ENCODE results near the gene SPACDR. TPM values are rescaled to one million over a fixed set of nuclear protein-coding genes. Genes with fewer than 3 reads are reported as not detected.

SPACDR gene
- total and polyA plus RNA-seq, 2 experiments from 2014 or later = 0.42 to 0.52 TPM

GRCh38 chr7:100481466-100481865 is 17.4 kb upstream of the SPACDR start:
- TF ChIP-seq ZNF462 (CRISPR knock-in tag; IDR thresholded peaks at IDR 0.05) (no peak), ZNF331 (CRISPR knock-in tag; IDR thresholded peaks at IDR 0.05; ENCODE audit: low read depth) (no peak), POLR2AphosphoS5 (IDR thresholded peaks at IDR 0.05; ENCODE audit: low read depth) (no peak), CREB1 (CRISPR knock-in tag; IDR thresholded peaks at IDR 0.05; ENCODE audit: low read depth) (no peak), EZH2phosphoT487 (IDR thresholded peaks at IDR 0.05; ENCODE audit: unreplicated experiment) (no peak), JUNB (IDR thresholded peaks at IDR 0.05; ENCODE audit: unreplicated experiment) (no peak), REST (IDR thresholded peaks at IDR 0.05; ENCODE audit: unreplicated experiment) (no peak), NANOG (IDR thresholded peaks at IDR 0.05; ENCODE audit: borderline replicate concordance) (no peak), EZH2 (IDR thresholded peaks at IDR 0.05; ENCODE audit: low read depth, unreplicated experiment) (no peak), STAT1 (IDR thresholded peaks at IDR 0.05; ENCODE audit: unreplicated experiment) (no peak), ZNF114 (CRISPR knock-in tag; IDR thresholded peaks at IDR 0.05) (no peak)
- TF ChIP-seq, protein P1, sequence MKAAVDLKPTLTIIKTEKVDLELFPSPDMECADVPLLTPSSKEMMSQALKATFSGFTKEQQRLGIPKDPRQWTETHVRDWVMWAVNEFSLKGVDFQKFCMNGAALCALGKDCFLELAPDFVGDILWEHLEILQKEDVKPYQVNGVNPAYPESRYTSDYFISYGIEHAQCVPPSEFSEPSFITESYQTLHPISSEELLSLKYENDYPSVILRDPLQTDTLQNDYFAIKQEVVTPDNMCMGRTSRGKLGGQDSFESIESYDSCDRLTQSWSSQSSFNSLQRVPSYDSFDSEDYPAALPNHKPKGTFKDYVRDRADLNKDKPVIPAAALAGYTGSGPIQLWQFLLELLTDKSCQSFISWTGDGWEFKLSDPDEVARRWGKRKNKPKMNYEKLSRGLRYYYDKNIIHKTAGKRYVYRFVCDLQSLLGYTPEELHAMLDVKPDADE (IDR thresholded peaks at IDR 0.05) = no peak
- TF ChIP-seq, protein P2, sequence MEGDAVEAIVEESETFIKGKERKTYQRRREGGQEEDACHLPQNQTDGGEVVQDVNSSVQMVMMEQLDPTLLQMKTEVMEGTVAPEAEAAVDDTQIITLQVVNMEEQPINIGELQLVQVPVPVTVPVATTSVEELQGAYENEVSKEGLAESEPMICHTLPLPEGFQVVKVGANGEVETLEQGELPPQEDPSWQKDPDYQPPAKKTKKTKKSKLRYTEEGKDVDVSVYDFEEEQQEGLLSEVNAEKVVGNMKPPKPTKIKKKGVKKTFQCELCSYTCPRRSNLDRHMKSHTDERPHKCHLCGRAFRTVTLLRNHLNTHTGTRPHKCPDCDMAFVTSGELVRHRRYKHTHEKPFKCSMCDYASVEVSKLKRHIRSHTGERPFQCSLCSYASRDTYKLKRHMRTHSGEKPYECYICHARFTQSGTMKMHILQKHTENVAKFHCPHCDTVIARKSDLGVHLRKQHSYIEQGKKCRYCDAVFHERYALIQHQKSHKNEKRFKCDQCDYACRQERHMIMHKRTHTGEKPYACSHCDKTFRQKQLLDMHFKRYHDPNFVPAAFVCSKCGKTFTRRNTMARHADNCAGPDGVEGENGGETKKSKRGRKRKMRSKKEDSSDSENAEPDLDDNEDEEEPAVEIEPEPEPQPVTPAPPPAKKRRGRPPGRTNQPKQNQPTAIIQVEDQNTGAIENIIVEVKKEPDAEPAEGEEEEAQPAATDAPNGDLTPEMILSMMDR (conservative IDR thresholded peaks at IDR 0.05; ENCODE audit: low read depth in 2 of 2) = no peak
- Histone ChIP-seq H3K36me3 (ENCODE audit: insufficient read depth) (no peaks in the 10 kb centered on the region), H3K4me3 (no peak overlapping the region), H3K27ac (ENCODE audit: low read depth) (no peak overlapping the region), H3K4me2 (no peak overlapping the region), H3K79me2 (replicated peaks; ENCODE audit: insufficient read depth) (no peaks in the 10 kb centered on the region; the same call in 1 of the 2 replicates), H4K20me1 (replicated peaks; ENCODE audit: insufficient read depth) (no peaks in the 10 kb centered on the region), H3K4me1 (ENCODE audit: insufficient read depth) (peaks cover 28% of the 10 kb centered on the region; the same call in 1 of the 2 replicates), H3K9me2 (ENCODE audit: insufficient read depth) (no peaks in the 10 kb centered on the region), H2AFZ (no peak overlapping the region), H3F3A (replicated peaks; ENCODE audit: low read depth) (peaks cover 2% of the 10 kb centered on the region; the same call in 1 of the 2 replicates), H3K27me3 (ENCODE audit: insufficient read depth) (no peaks in the 10 kb centered on the region)
- peak overlapping the region; percentile 19; the same call in 1 of the 3 replicates for H3K4me3 Mint-ChIP-seq
- peaks cover 34% of the 10 kb centered on the region for H3K4me1 Mint-ChIP-seq
- peaks cover 18% of the 10 kb centered on the region for H3K27me3 Mint-ChIP-seq (ENCODE audit: insufficient read depth, low read depth, poor library complexity)
- H3K36me3 Mint-ChIP-seq (ENCODE audit: low read depth) = no peaks in the 10 kb centered on the region; the same call in 2 of the 3 replicates
- DNase-seq (ENCODE audit: low spot score) (no peak), ATAC-seq (no peak)
- H3K9me3 Mint-ChIP-seq = no peaks in the 10 kb centered on the region; the same call in 1 of the 3 replicates
- H3K27ac Mint-ChIP-seq = no peak overlapping the region

Data from GM23338 (cell line).